Peyer's patch (tissue), 4 donors: ENCODE measurements around the gene BAG1. TPM values are rescaled to one million over a fixed set of nuclear protein-coding genes. Genes with fewer than 3 reads are reported as not detected.

Source experiments
- DNase-seq, 3 donors: peaks; one replicate each; pipeline ENCODE4 v3.0.0-alpha.2; 2017 to 2019
- H3K27ac ChIP-seq, 4 donors: fragments of 200-600 bp; sonication (generic); one replicate each; pipeline ENCODE4 v1.5.1; 2016 to 2019
- H3K27me3 ChIP-seq, 2 donors: fragments of 200-600 bp; sonication (generic); one replicate each; pipeline ENCODE4 v1.5.1; 2019
- H3K36me3 ChIP-seq, 3 donors: fragments of 200-600 bp; sonication (generic); one replicate each; pipeline ENCODE4 v1.5.1; 2016 to 2019
- H3K4me1 ChIP-seq, 4 donors: fragments of 200-600 bp; sonication (generic); one replicate each; pipeline ENCODE4 v1.5.1; 2016 to 2019
- H3K4me3 ChIP-seq, 4 donors: fragments of 200-600 bp; sonication (generic); 1 replicate in 3 of 4; 2 replicates in 1 of 4; pipeline ENCODE4 v1.5.1; 2016 to 2019; ENCODE audit warnings: mild to moderate bottlenecking in 1 of 4
- H3K9me3 ChIP-seq, 4 donors: fragments of 200-600 bp; sonication (generic); one replicate each; pipeline ENCODE4 v1.5.1; 2016 to 2019; ENCODE audit warnings: mild to moderate bottlenecking in 1 of 4
- CTCF ChIP-seq, 6 experiments: fragments of 450-650 bp in 4 of 6; fragments of 200-600 bp in 2 of 6; sonication (generic) in 1 of 6; IDR thresholded peaks; one replicate each; pipeline ENCODE4 v1.5.1; 2017 to 2019; ENCODE audit warnings: antibody characterized with exemption in 6 of 6, mild to moderate bottlenecking in 3 of 6, moderate library complexity in 1 of 6
- POLR2A ChIP-seq, 2 donors: fragments of 450-650 bp; IDR thresholded peaks; one replicate each; pipeline ENCODE4 v1.5.1; 2017; ENCODE audit warnings: antibody characterized with exemption in 2 of 2, mild to moderate bottlenecking in 2 of 2, moderate library complexity in 2 of 2
- total RNA-seq, 4 donors: library from RNA; depleted of rRNA; stranded (reverse); fragments of >200 nt; gene quantifications; one replicate each; pipeline ENCODE4 v1.1.0, GENCODE V29; 2016

BAG1 gene
- total RNA-seq, result 10 to 100 TPM; 36.2 to 61.1 (median 56.4) TPM

GRCh38 chr9:33264473-33265177 is at the start of gene BAG1, which contains the start of gene CHMP5:
TSS of gene BAG1 (minus strand) at chr9:33264708.
TSS of gene CHMP5 (plus strand) at chr9:33265049. CDS start at chr9:33265079, 30 bp downstream.
- H3K27ac ChIP-seq, result peak within 1 kb of the TSS; percentile 90 to 97 (median 94)
- TF ChIP-seq POLR2A (IDR thresholded peaks at IDR 0.05) (peak; percentile 81 to 85), CTCF (IDR thresholded peaks at IDR 0.05) (peak; percentile 22 to 46 (median 36))
- H3K4me3 ChIP-seq, result peak within 1 kb of the TSS; percentile 64 to 94 (median 87)
- peaks cover 0 to 60% (median 0%) of the 10 kb centered on the region in 3 donors for H3K36me3 ChIP-seq
- H3K4me1 ChIP-seq, result peaks cover 0 to 30% (median 5%) of the 10 kb centered on the region in 4 donors
- no peaks in the 10 kb centered on the region for H3K9me3 ChIP-seq
- peak; percentile 100 for DNase-seq
- H3K27me3 ChIP-seq, result no peaks in the 10 kb centered on the region

- H3K4me1 ChIP-seq, result no peaks in the 10 kb centered on the region
- no peaks in the 10 kb centered on the region for H3K27me3 ChIP-seq
- no peaks in the 10 kb centered on the region for H3K9me3 ChIP-seq
- no peak for TF ChIP-seq CTCF (IDR thresholded peaks at IDR 0.05)
- TF ChIP-seq POLR2A (IDR thresholded peaks at IDR 0.05), result no peak
- DNase-seq, result no peak
- H3K27ac ChIP-seq, result no peak overlapping the region
- no peak overlapping the region for H3K4me3 ChIP-seq
- peaks cover 0 to 96% (median 0%) of the 10 kb centered on the region in 3 donors for H3K36me3 ChIP-seq
Observed at GRCh38 chr9:33311953-33312352, 47.4 kb upstream of the BAG1 start.

- H3K27me3 ChIP-seq, result no peaks in the 10 kb centered on the region
- H3K4me1 ChIP-seq, result no peaks in the 10 kb centered on the region
- no peak for DNase-seq
- H3K4me3 ChIP-seq, result no peak overlapping the region
- TF ChIP-seq CTCF (IDR thresholded peaks at IDR 0.05) (no peak), POLR2A (IDR thresholded peaks at IDR 0.05) (no peak)
- H3K36me3 ChIP-seq, result peaks cover 0 to 98% (median 0%) of the 10 kb centered on the region in 3 donors
- no peak overlapping the region for H3K27ac ChIP-seq
- no peaks in the 10 kb centered on the region for H3K9me3 ChIP-seq
Observed at GRCh38 chr9:33310748-33311147, 46.2 kb upstream of the BAG1 start.

- TF ChIP-seq POLR2A (IDR thresholded peaks at IDR 0.05) (no peak), CTCF (IDR thresholded peaks at IDR 0.05) (no peak)
Observed at GRCh38 chr9:33309903-33310302, 45.4 kb upstream of the BAG1 start.

GRCh38 chr9:33307067-33307466 is 42.6 kb upstream of the BAG1 start:
- Histone ChIP-seq H3K36me3 (peaks cover 0 to 98% (median 3%) of the 10 kb centered on the region in 3 donors), H3K27me3 (no peaks in the 10 kb centered on the region), H3K4me3 (no peak overlapping the region), H3K9me3 (no peaks in the 10 kb centered on the region), H3K4me1 (no peaks in the 10 kb centered on the region), H3K27ac (no peak overlapping the region)
- TF ChIP-seq POLR2A (IDR thresholded peaks at IDR 0.05) (no peak), CTCF (IDR thresholded peaks at IDR 0.05) (no peak)
- DNase-seq, result no peak

More at GRCh38 chr9:33309903-33310302, 45.4 kb upstream of the BAG1 start:
- peaks cover 0 to 98% (median 3%) of the 10 kb centered on the region in 3 donors for H3K36me3 ChIP-seq
- H3K9me3 ChIP-seq, result no peaks in the 10 kb centered on the region
- H3K27ac ChIP-seq, result no peak overlapping the region
- no peak overlapping the region for H3K4me3 ChIP-seq
- no peaks in the 10 kb centered on the region for H3K4me1 ChIP-seq
- no peaks in the 10 kb centered on the region for H3K27me3 ChIP-seq
- DNase-seq, result no peak
